GM12878 (cell line): ENCODE results near the gene ADCY1. TPM values are rescaled to one million over a fixed set of nuclear protein-coding genes. Genes with fewer than 3 reads are reported as not detected.

Source experiments
- ATAC-seq: fragments of 200-7000 bp; cut with Tn5 transposase; 3 replicates; pipeline ENCODE4 v1.9.1; 2020; ENCODE audit warnings: mild to moderate bottlenecking, moderate library complexity
- BruUV-seq: library from RNA; stranded (reverse); fragments of 400-500 nt; replicated peaks from 2 replicates; lab custom pipeline; 2021; lab: Mats Ljungman, UMichigan
- CTCF ChIA-PET: fragments of 300-600 bp; sonication (Branson Sonifier 250); formaldehyde crosslinking; extraction: SDS; loops from one replicate; lab custom pipeline; 2021; ENCODE audit warnings: inconsistent platforms; lab: Yijun Ruan, JAX
- POLR2A ChIA-PET: fragments of 350-600 bp; formaldehyde crosslinking; extraction: SDS; loops from one replicate; lab custom pipeline; 2021; ENCODE audit warnings: inconsistent platforms; lab: Charles Lee
- RAD21 ChIA-PET: fragments of 300-600 bp; sonication (Branson Sonifier 250); formaldehyde crosslinking; loops from one replicate; lab custom pipeline; 2023; ENCODE audit warnings: antibody characterized with exemption; ENCODE audit not compliant: unreplicated experiment; lab: Charles Lee
- SMC1A ChIA-PET: fragments of 300-600 bp; sonication (Branson Sonifier 250); formaldehyde crosslinking; loops from one replicate; lab custom pipeline; 2023; ENCODE audit not compliant: unreplicated experiment, uncharacterized antibody; lab: Charles Lee
- DNase-seq: peaks from one replicate; pipeline ENCODE4 v3.0.0-alpha.2; 2011; ENCODE audit warnings: low read depth, low spot score
- FAIRE-seq: peaks from 3 replicates; lab custom pipeline; 2011; peaks lifted over from hg19 to GRCh38; lab: Jason Lieb, UNC
- H2AFZ ChIP-seq: 2 replicates; pipeline ENCODE4 v1.6.0; 2011; ENCODE audit warnings: low read depth, low read length, control low read depth; ENCODE audit not compliant: control insufficient read depth
- H3K27ac ChIP-seq: 2 replicates; pipeline ENCODE4 v1.5.1; 2011; ENCODE audit warnings: control low read depth; ENCODE audit not compliant: control insufficient read depth, insufficient read depth
- H3K27me3 ChIP-seq, 2 experiments: replicated peaks in 1 of 2; 2 replicates each; pipeline versions ENCODE4 v1.6.0 to v1.6.1; 2011; ENCODE audit warnings: low read length in 1 of 2; ENCODE audit not compliant: control insufficient read depth in 2 of 2, insufficient read depth in 2 of 2
- H3K36me3 ChIP-seq, 2 experiments: 2 replicates each; pipeline ENCODE4 v1.5.1; 2011; ENCODE audit warnings: low read length in 1 of 2; ENCODE audit not compliant: control insufficient read depth in 2 of 2, insufficient read depth in 2 of 2
- H3K4me1 ChIP-seq: 2 replicates; pipeline ENCODE4 v1.6.1; 2011; ENCODE audit warnings: mild to moderate bottlenecking, low read length, moderate library complexity, mixed read lengths; ENCODE audit not compliant: control insufficient read depth, insufficient read depth
- H3K4me2 ChIP-seq: 2 replicates; pipeline ENCODE4 v1.6.0; 2011; ENCODE audit warnings: control low read depth; ENCODE audit not compliant: control insufficient read depth, insufficient read depth
- H3K4me3 ChIP-seq: fragments of 200-600 bp; sonication (generic); 2 replicates; pipeline ENCODE4 v1.5.1; 2016
- H3K79me2 ChIP-seq: 2 replicates; pipeline ENCODE4 v1.6.0; 2011; ENCODE audit warnings: low read length; ENCODE audit not compliant: control insufficient read depth, insufficient read depth
- H3K9ac ChIP-seq: 2 replicates; pipeline ENCODE4 v1.8.0; 2011; ENCODE audit warnings: low read length, control low read depth, mixed read lengths; ENCODE audit not compliant: control insufficient read depth, insufficient read depth
- H3K9me3 ChIP-seq: replicated peaks from 3 replicates; pipeline ENCODE4 v1.5.1; 2011; ENCODE audit warnings: mild to moderate bottlenecking, low read length; ENCODE audit not compliant: control insufficient read depth, insufficient read depth
- H4K20me1 ChIP-seq: 2 replicates; pipeline ENCODE4 v1.6.0; 2011; ENCODE audit not compliant: control insufficient read depth, insufficient read depth
- BHLHE40 ChIP-seq, 2 experiments: fragments of 450-650 bp in 1 of 2; IDR thresholded peaks; 2 replicates each; pipeline ENCODE4 v1.6.1; 2011 to 2017; ENCODE audit warnings: low read depth in 2 of 2, borderline replicate concordance in 1 of 2, improper control_type of control experiment in 1 of 2, low read length in 1 of 2, mild to moderate bottlenecking in 1 of 2
- ELK1 ChIP-seq: IDR thresholded peaks from 2 replicates; pipeline ENCODE4 v1.6.1; 2012; ENCODE audit warnings: low read depth, low read length, improper control_type of control experiment
- EP300 ChIP-seq, 2 experiments: fragments of 150-350 bp in 1 of 2; IDR thresholded peaks; 2 replicates each; pipeline ENCODE4 v1.6.1; 2011 to 2012; ENCODE audit warnings: low read depth in 2 of 2, low read length in 2 of 2, borderline replicate concordance in 1 of 2, improper control_type of control experiment in 1 of 2, inconsistent platforms in 1 of 2; ENCODE audit not compliant: control insufficient read depth in 1 of 2
- ESRRA ChIP-seq: IDR thresholded peaks from 2 replicates; pipeline ENCODE4 v1.6.1; 2012; ENCODE audit warnings: mild to moderate bottlenecking, low read length, improper control_type of control experiment
- FOXK2 ChIP-seq: fragments of 450-650 bp; IDR thresholded peaks from 2 replicates; pipeline ENCODE4 v1.6.1; 2017; ENCODE audit warnings: mild to moderate bottlenecking, moderate library complexity
- IRF4 ChIP-seq: IDR thresholded peaks from 2 replicates; pipeline ENCODE4 v1.6.1; 2011; ENCODE audit warnings: low read depth, low read length
- MTA2 ChIP-seq: fragments of 450-650 bp; IDR thresholded peaks from 2 replicates; pipeline ENCODE4 v1.6.1; 2016; ENCODE audit warnings: low read depth, mild to moderate bottlenecking, moderate library complexity
- NFIC ChIP-seq: IDR thresholded peaks from 2 replicates; pipeline ENCODE4 v1.6.1; 2012; ENCODE audit warnings: low read depth, mild to moderate bottlenecking, inconsistent platforms, low read length, moderate library complexity
- PBX3 ChIP-seq: IDR thresholded peaks from 2 replicates; pipeline ENCODE4 v1.6.1; 2011; ENCODE audit warnings: mild to moderate bottlenecking, low read depth, low read length, moderate library complexity; ENCODE audit not compliant: insufficient replicate concordance
- POU2F2 ChIP-seq: IDR thresholded peaks from 3 replicates; pipeline ENCODE4 v1.6.1; 2011; ENCODE audit warnings: low read depth, mild to moderate bottlenecking, low read length, borderline replicate concordance
- RUNX3 ChIP-seq: IDR thresholded peaks from 2 replicates; pipeline ENCODE4 v1.6.1; 2012; ENCODE audit warnings: low read length, inconsistent platforms
- STAT3 ChIP-seq: IDR thresholded peaks from 2 replicates; pipeline ENCODE4 v1.6.1; 2011; ENCODE audit warnings: low read depth, low read length, improper control_type of control experiment
- SUPT20H ChIP-seq: IDR thresholded peaks from 2 replicates; pipeline ENCODE4 v1.6.1; 2011; ENCODE audit warnings: low read depth, mild to moderate bottlenecking, low read length, moderate library complexity, borderline replicate concordance; ENCODE audit not compliant: control insufficient read depth
- TBL1XR1 ChIP-seq: IDR thresholded peaks from 2 replicates; pipeline ENCODE4 v1.6.1; 2012; ENCODE audit warnings: low read depth, low read length, improper control_type of control experiment
- USF1 ChIP-seq: IDR thresholded peaks from 2 replicates; pipeline ENCODE4 v1.6.1; 2011; ENCODE audit warnings: borderline replicate concordance, low read depth, mild to moderate bottlenecking, moderate library complexity, mixed read lengths, low read length; ENCODE audit not compliant: insufficient read depth; ENCODE audit errors: extremely low read length
- ZBTB11 ChIP-seq: fragments of 450-650 bp; formaldehyde crosslinking; IDR thresholded peaks from 2 replicates; pipeline ENCODE4 v1.5.0; 2022; ENCODE audit warnings: mild to moderate bottlenecking, missing genetic modification characterization
- ZNF274 ChIP-seq: IDR thresholded peaks from one replicate; pipeline ENCODE4 v1.8.0; 2011; ENCODE audit not compliant: insufficient read length, insufficient read depth
- ZNF622 ChIP-seq: fragments of 450-650 bp; IDR thresholded peaks from 2 replicates; pipeline ENCODE4 v1.6.1; 2017; ENCODE audit warnings: mild to moderate bottlenecking, inconsistent platforms
- WGBS: methylation state at CpG from one replicate; pipeline ENCODE4 v1.1.6; 2016; ENCODE audit warnings: low lambda C conversion rate; ENCODE audit not compliant: insufficient replicate concordance, insufficient coverage; ENCODE audit errors: missing lambda C conversion rate; 5-methylcytosine and 5-hydroxymethylcytosine counted together
- in situ Hi-C: fragments of 300-500 bp; cut with MboI; formaldehyde crosslinking; loops from 9 replicates; pipeline ENCODE4 v1.14.3; 2018; ENCODE audit warnings: mixed read lengths
- intact Hi-C: fragments of 100-400 bp; cut with micrococcal nuclease; formaldehyde crosslinking; loops from one replicate; pipeline ENCODE4 v1.14.2; 2022; ENCODE audit not compliant: unreplicated experiment
- polyA plus RNA-seq, 11 experiments: library from polyadenylated mRNA; depleted of rRNA in 4 of 11; unstranded in 6 of 11; stranded (reverse) in 5 of 11; fragments of >200 nt; fragmentation: Nextera tagmentation in 4 of 11; fragmentation: Illumina TruSeq in 1 of 11; extraction: Ambion mirVana in 4 of 11; extraction: Trizol in 1 of 11; gene quantifications; 1 replicate in 1 of 11; 2 replicates in 10 of 11; pipeline versions ENCODE4 v1.2.1 to v1.2.3, GENCODE V29; 2011 to 2016; ENCODE audit warnings: inconsistent platforms in 2 of 11, missing spikeins in 2 of 11, low read depth in 1 of 11
- total RNA-seq, 4 experiments: library from RNA; depleted of rRNA in 3 of 4; stranded (reverse); fragments of >200 nt in 3 of 4; fragmentation: Illumina TruSeq in 1 of 4; extraction: Trizol in 1 of 4; gene quantifications; 2 replicates each; pipeline versions ENCODE4 v1.2.1 to v1.2.3, GENCODE V29; 2013 to 2021

The ADCY1 gene
- total and polyA plus RNA-seq, 10 of the 15 experiments (the other 5 are each of a cell fraction or from before 2014, with no cell fraction given): 0.13 to 1.4 (median 0.45) TPM; not detected in 1

- RAD21 ChIA-PET: no interaction called here
- TF ChIP-seq RUNX3 (no peak), MTA2 (no peak), EP300 (IDR thresholded peaks at IDR 0.05; ENCODE audit: borderline replicate concordance in 1 of 2, control insufficient read depth in 1 of 2, low read depth in 2 of 2, low read length in 2 of 2) (no peak), ESRRA (no peak), NFIC (no peak), TBL1XR1 (no peak), BHLHE40 (IDR thresholded peaks at IDR 0.05; ENCODE audit: borderline replicate concordance in 1 of 2, low read depth in 2 of 2, low read length in 1 of 2) (no peak), ZNF274 (no peak), STAT3 (no peak), ZNF622 (no peak), SUPT20H (no peak), FOXK2 (no peak), PBX3 (no peak), ELK1 (no peak), IRF4 (no peak), USF1 (no peak), POU2F2 (no peak), ZBTB11 (CRISPR knock-in tag) (no peak)
- no peaks in the 10 kb centered on the region for H3K4me1 ChIP-seq
- intact Hi-C loops: no loop called here
- no peak overlapping the region for H3K27ac ChIP-seq
- H3K4me2 ChIP-seq: no peak overlapping the region
- no peaks in the 10 kb centered on the region for H4K20me1 ChIP-seq
- no peaks in the 10 kb centered on the region for H3K79me2 ChIP-seq
- CTCF ChIA-PET: no interaction called here
- no peaks in the 10 kb centered on the region for H3K36me3 ChIP-seq
- 100% methylated on average over 1 of the region's 1 CpG for WGBS
- ATAC-seq (no peak), FAIRE-seq (no peak), DNase-seq (no peak)
- no peaks in the 10 kb centered on the region for H3K27me3 ChIP-seq
- in situ Hi-C loops: no loop called here
- H3K9me3 ChIP-seq: no peaks in the 10 kb centered on the region
- H3K4me3 ChIP-seq: no peak overlapping the region
- H2AFZ ChIP-seq: no peak overlapping the region
- POLR2A ChIA-PET: no interaction called here
- BruUV-seq: no TSS peak
- H3K9ac ChIP-seq: no peak overlapping the region
- SMC1A ChIA-PET: interaction anchor here (0.6 kb wide), 1 partner anchor 17 kb away, joined by 4 read pairs; no protein-coding TSS in a partner anchor
These were observed 57.4 kb downstream of the ADCY1 start for GRCh38 chr7:45631569-45631968.
